T-cell (primary cell): ENCODE results near the gene TMEM33. TPM values are rescaled to one million over a fixed set of nuclear protein-coding genes. Genes with fewer than 3 reads are reported as not detected.

ENCODE experiments used
- ATAC-seq, 4 experiments: fragments of 200-7000 bp in 3 of 4; fragments of 150-1000 bp in 1 of 4; cut with Tn5 transposase; replicated peaks in 1 of 4; 1 replicate in 3 of 4; 2 replicates in 1 of 4; pipeline ENCODE4 v1.10.0; 2021; ENCODE audit warnings: moderate library complexity in 3 of 4, mild to moderate bottlenecking in 2 of 4, moderate number of reproducible peaks in 1 of 4
- CTCF ChIA-PET, 2 donors: fragments of 300-600 bp; sonication (Branson Sonifier 250); formaldehyde crosslinking; loops; one replicate each; lab custom pipeline; 2022; ENCODE audit warnings: antibody characterized with exemption in 2 of 2; lab: Charles Lee
- POLR2A ChIA-PET, 2 donors: fragments of 300-600 bp; sonication (Branson Sonifier 250); formaldehyde crosslinking; loops; one replicate each; lab custom pipeline; 2022; ENCODE audit warnings: antibody characterized with exemption in 2 of 2; lab: Charles Lee
- DNase-seq, 35 experiments: peaks; one replicate each; pipeline versions ENCODE4 v3.0.0 to v3.0.0-alpha.2; 2013 to 2023
- H3K27ac ChIP-seq: one replicate; pipeline ENCODE4 v1.5.1; 2013; ENCODE audit warnings: low read length
- H3K27me3 ChIP-seq, 2 experiments: replicated peaks in 1 of 2; 1 replicate in 1 of 2; 2 replicates in 1 of 2; pipeline versions ENCODE4 v1.6.1 to v1.7.0; 2013; ENCODE audit warnings: low read length in 1 of 2, mixed read lengths in 1 of 2; ENCODE audit not compliant: control insufficient read depth in 2 of 2, insufficient read depth in 2 of 2; ENCODE audit errors: extremely low read depth in 1 of 2
- H3K36me3 ChIP-seq, 2 donors: 1 replicate in 1 of 2; 2 replicates in 1 of 2; pipeline versions ENCODE4 v1.6.1 to v1.7.0; 2013; ENCODE audit warnings: low read length in 1 of 2; ENCODE audit not compliant: control insufficient read depth in 2 of 2, insufficient read depth in 1 of 2; ENCODE audit errors: extremely low read depth in 1 of 2
- H3K4me1 ChIP-seq, 2 experiments: 1 replicate in 1 of 2; 2 replicates in 1 of 2; pipeline versions ENCODE4 v1.6.1 to v1.7.0; 2013; ENCODE audit warnings: low read length in 2 of 2, mixed read lengths in 1 of 2; ENCODE audit not compliant: insufficient read depth in 2 of 2, control insufficient read depth in 1 of 2; ENCODE audit errors: extremely low read depth in 1 of 2
- H3K4me3 ChIP-seq, 2 donors: 1 replicate in 1 of 2; 2 replicates in 1 of 2; pipeline versions ENCODE4 v1.5.1 to v1.7.0; 2013; ENCODE audit warnings: mild to moderate bottlenecking in 2 of 2, low read length in 1 of 2, moderate library complexity in 1 of 2; ENCODE audit not compliant: control insufficient read depth in 1 of 2; ENCODE audit errors: extremely low read depth in 1 of 2
- H3K9me3 ChIP-seq: 2 replicates; pipeline ENCODE4 v1.7.0; 2013
- H3K27ac Mint-ChIP-seq, 2 donors: one replicate each; pipeline ENCODE4 v1.8.0; 2020 to 2021; ENCODE audit warnings: mild to moderate bottlenecking in 2 of 2, mixed read lengths in 2 of 2
- H3K27me3 Mint-ChIP-seq, 2 donors: one replicate each; pipeline ENCODE4 v1.8.0; 2021 to 2022; ENCODE audit warnings: mixed read lengths in 2 of 2
- H3K36me3 Mint-ChIP-seq: one replicate; pipeline ENCODE4 v1.8.0; 2021; ENCODE audit warnings: mixed read lengths
- H3K4me1 Mint-ChIP-seq, 3 donors: one replicate each; pipeline ENCODE4 v1.8.0; 2020 to 2022; ENCODE audit warnings: mixed read lengths in 3 of 3, mild to moderate bottlenecking in 1 of 3
- H3K4me3 Mint-ChIP-seq, 3 donors: one replicate each; pipeline ENCODE4 v1.8.0; 2020 to 2022; ENCODE audit warnings: mild to moderate bottlenecking in 3 of 3, mixed read lengths in 3 of 3, moderate library complexity in 3 of 3
- H3K9me3 Mint-ChIP-seq, 3 donors: one replicate each; pipeline ENCODE4 v1.8.0; 2020 to 2022; ENCODE audit warnings: mixed read lengths in 3 of 3
- WGBS: methylation state at CpG from one replicate; pipeline ENCODE4 v1.1.5; 2013; ENCODE audit warnings: missing lambda C conversion rate; ENCODE audit not compliant: insufficient coverage; 5-methylcytosine and 5-hydroxymethylcytosine counted together
- total RNA-seq, 35 experiments: library from RNA in 6 of 35; stranded (reverse) in 6 of 35; fragments of 120-200 nt in 1 of 35; gene quantifications; one replicate each; pipeline versions ENCODE4 v1.2.1 to v1.2.4 and lab custom pipeline; 2013 to 2026

TMEM33 gene
- total RNA-seq, 5 donors from 2014 or later (not counting 1 experiment from before 2014, with no cell fraction given) = 24.6 to 39.4 (median 35.6) TPM

GRCh38 chr4:41998019-41998418 lies 62.8 kb downstream of the TMEM33 start:
- Mint-ChIP-seq H3K4me3 (no peak overlapping the region), H3K4me1 (peaks cover 28 to 44% (median 39%) of the 10 kb centered on the region in 3 donors), H3K27ac (no peak overlapping the region), H3K36me3 (peaks cover 27% of the 10 kb centered on the region), H3K9me3 (no peaks in the 10 kb centered on the region), H3K27me3 (no peaks in the 10 kb centered on the region)
- no peak overlapping the region for H3K27ac ChIP-seq
- ATAC-seq (no peak), DNase-seq (no peak)
- no peaks in the 10 kb centered on the region for H3K27me3 ChIP-seq
- WGBS = 100% methylated on average over 1 of the region's 3 CpGs
- H3K4me1 ChIP-seq = no peaks in the 10 kb centered on the region
- no peaks in the 10 kb centered on the region for H3K9me3 ChIP-seq
- CTCF ChIA-PET = no interaction called here
- peaks cover 0 to 11% of the 10 kb centered on the region in 2 donors for H3K36me3 ChIP-seq
- H3K4me3 ChIP-seq = no peak overlapping the region
- POLR2A ChIA-PET = interaction anchor here in 1 of 2 donors (0.8 kb wide), 1 partner anchor 8 kb away, joined by 3 read pairs; the partner anchor contains the start of gene SLC30A9

GRCh38 chr4:41999321-41999720 lies 64.1 kb downstream of the TMEM33 start:
- ChIA-PET POLR2A (no interaction called here), CTCF (no interaction called here)
- Mint-ChIP-seq H3K9me3 (no peaks in the 10 kb centered on the region), H3K4me3 (no peak overlapping the region), H3K27ac (no peak overlapping the region), H3K27me3 (no peaks in the 10 kb centered on the region), H3K4me1 (peaks cover 41 to 54% (median 52%) of the 10 kb centered on the region in 3 donors), H3K36me3 (peaks cover 40% of the 10 kb centered on the region)
- Histone ChIP-seq H3K27ac (no peak overlapping the region), H3K36me3 (peaks cover 0 to 15% of the 10 kb centered on the region in 2 donors), H3K4me1 (no peaks in the 10 kb centered on the region), H3K4me3 (no peak overlapping the region), H3K9me3 (no peaks in the 10 kb centered on the region), H3K27me3 (no peaks in the 10 kb centered on the region)
- no peak for DNase-seq
- no peak for ATAC-seq

- no peak for ATAC-seq
- Histone ChIP-seq H3K4me3 (no peak overlapping the region), H3K9me3 (no peaks in the 10 kb centered on the region), H3K4me1 (no peaks in the 10 kb centered on the region), H3K36me3 (peaks cover 5 to 32% of the 10 kb centered on the region in 2 donors), H3K27ac (no peak overlapping the region), H3K27me3 (no peaks in the 10 kb centered on the region)
- Mint-ChIP-seq H3K27ac (no peak overlapping the region), H3K4me1 (peaks cover 57 to 58% (median 57%) of the 10 kb centered on the region in 3 donors), H3K27me3 (no peaks in the 10 kb centered on the region), H3K4me3 (no peak overlapping the region), H3K9me3 (no peaks in the 10 kb centered on the region), H3K36me3 (peaks cover 70% of the 10 kb centered on the region)
- DNase-seq = no peak
- POLR2A ChIA-PET = no interaction called here
- CTCF ChIA-PET = no interaction called here
- WGBS = 95% methylated on average over 3 of the region's 3 CpGs
Observed at GRCh38 chr4:42008011-42008786, 73.0 kb downstream of the TMEM33 start.

Other genes with a start within 250 kb of the TMEM33 start
- gene PHOX2B, start 186.7 kb upstream of the TMEM33 start, total RNA-seq = not detected
- gene DCAF4L1, start 46.3 kb downstream of the TMEM33 start, total RNA-seq = under 1 TPM; 0.10 to 0.55 (median 0.37) TPM
- 10 to 100 TPM; 25.5 to 27.8 (median 25.9) TPM for gene SLC30A9, start 55.1 kb downstream of the TMEM33 start, total RNA-seq
- under 1 TPM; 0.26 to 0.73 (median 0.50) TPM for gene BEND4, start 217.2 kb downstream of the TMEM33 start, total RNA-seq